SK-N-MC (cell line): ENCODE measurements around the gene LIN28A.

Experiments used
- EZH2 ChIP-seq: fragments of 200-600 bp; sonication (generic); IDR thresholded peaks from one replicate; pipeline ENCODE4 v1.6.1; 2017; ENCODE audit warnings: antibody characterized with exemption
- POLR2AphosphoS5 ChIP-seq: IDR thresholded peaks from 2 replicates; pipeline ENCODE4 v1.6.1; 2012; ENCODE audit warnings: mild to moderate bottlenecking, low read depth, low read length, borderline replicate concordance

DNA sequence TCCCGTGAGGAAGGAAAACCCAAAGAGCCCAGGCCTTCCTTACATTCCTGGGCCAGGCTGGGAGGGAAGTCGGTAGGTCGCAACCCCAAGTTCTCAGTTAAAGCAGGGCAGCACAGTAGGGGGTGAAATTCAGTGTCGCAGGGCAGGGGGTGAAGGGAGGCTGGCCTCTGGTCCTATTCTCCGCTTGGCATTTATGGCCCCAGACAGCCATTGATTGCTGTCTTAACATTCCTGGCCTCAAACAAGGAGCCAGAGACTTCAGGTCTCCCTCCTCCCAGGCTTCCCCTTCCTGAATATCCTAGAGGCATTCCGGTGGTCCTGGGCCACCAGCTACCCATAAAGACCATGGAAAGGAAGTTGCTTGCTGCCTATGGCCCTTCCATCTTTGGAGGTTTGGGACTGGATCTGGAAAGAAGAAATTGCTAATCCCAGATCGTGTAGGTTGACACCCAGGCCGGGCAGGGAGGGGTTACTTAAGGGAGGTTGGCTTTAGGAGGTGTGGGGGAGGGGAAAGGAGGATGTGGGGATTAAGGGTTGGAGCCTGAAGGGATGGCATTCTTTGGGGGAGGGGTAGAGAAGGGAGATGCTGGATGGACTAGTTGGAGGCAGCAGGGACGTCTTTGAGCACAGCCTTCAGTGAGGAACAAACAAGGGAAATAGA lies 1.7 kb downstream of the LIN28A start:
- TF ChIP-seq EZH2 (no peak), POLR2AphosphoS5 (no peak)
